Measurements from ENCODE around the gene DOK7.

DNA sequence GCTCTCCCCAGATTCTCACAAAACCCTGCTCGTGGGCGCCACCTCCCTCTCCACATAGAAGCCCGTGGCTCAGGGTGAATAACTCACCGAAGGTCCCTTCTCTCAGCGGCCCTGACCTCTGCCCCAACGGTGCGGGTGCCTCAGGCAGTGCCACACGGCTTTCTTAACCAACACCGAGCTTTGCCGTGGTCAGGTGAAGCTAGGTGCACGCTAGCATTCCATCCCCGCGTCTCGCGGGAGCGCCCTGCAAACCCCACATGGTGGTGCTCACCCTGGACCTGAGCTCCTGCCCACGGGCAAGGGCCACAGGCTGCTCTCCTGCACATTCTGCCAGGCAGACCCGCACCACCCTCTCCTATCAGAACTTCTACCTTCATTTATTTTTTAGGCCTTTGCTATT lies 50.7 kb downstream of the DOK7 start:
- TF ChIP-seq, protein P1, sequence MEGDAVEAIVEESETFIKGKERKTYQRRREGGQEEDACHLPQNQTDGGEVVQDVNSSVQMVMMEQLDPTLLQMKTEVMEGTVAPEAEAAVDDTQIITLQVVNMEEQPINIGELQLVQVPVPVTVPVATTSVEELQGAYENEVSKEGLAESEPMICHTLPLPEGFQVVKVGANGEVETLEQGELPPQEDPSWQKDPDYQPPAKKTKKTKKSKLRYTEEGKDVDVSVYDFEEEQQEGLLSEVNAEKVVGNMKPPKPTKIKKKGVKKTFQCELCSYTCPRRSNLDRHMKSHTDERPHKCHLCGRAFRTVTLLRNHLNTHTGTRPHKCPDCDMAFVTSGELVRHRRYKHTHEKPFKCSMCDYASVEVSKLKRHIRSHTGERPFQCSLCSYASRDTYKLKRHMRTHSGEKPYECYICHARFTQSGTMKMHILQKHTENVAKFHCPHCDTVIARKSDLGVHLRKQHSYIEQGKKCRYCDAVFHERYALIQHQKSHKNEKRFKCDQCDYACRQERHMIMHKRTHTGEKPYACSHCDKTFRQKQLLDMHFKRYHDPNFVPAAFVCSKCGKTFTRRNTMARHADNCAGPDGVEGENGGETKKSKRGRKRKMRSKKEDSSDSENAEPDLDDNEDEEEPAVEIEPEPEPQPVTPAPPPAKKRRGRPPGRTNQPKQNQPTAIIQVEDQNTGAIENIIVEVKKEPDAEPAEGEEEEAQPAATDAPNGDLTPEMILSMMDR (IDR thresholded peaks at IDR 0.05), result no peak
- TF ChIP-seq POLR2A (IDR thresholded peaks at IDR 0.05), result no peak
